Measurements from ENCODE around the gene SUPT3H. TPM values are rescaled to one million over a fixed set of nuclear protein-coding genes. Genes with fewer than 3 reads are reported as not detected.

SUPT3H gene
- total RNA-seq, 4 donors from 2014 or later: 6.0 to 9.0 (median 6.2) TPM

DNA sequence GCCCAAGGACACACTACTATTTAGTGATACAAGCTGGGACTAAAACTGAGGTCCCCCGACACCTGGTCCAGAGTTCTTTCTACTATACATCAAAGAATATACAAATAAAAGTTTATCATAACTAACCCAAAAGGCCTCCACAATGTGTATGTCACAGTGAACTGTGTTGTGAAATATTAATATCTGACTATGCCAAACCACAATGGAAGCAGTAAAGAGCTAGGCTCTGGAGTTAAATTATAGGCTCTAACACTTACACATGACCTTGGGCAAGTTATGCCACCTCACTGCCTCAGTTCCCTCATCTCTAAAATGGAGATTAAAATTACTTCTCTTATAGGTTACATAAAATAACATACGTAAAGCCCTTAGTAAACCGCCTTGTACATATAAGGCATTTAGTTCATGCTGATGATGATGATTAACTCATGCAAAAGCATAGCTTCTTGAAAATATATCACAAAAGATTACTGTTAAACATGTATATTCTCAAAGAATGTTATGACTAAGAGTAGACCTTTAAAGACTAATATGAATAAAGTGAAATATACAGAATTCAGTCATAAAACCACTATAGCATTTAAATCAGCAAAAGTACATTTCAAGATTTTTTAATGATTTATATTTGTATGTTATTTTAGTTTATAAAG, 5.7 kb downstream of the SUPT3H start:
- TF ChIP-seq, protein P1, sequence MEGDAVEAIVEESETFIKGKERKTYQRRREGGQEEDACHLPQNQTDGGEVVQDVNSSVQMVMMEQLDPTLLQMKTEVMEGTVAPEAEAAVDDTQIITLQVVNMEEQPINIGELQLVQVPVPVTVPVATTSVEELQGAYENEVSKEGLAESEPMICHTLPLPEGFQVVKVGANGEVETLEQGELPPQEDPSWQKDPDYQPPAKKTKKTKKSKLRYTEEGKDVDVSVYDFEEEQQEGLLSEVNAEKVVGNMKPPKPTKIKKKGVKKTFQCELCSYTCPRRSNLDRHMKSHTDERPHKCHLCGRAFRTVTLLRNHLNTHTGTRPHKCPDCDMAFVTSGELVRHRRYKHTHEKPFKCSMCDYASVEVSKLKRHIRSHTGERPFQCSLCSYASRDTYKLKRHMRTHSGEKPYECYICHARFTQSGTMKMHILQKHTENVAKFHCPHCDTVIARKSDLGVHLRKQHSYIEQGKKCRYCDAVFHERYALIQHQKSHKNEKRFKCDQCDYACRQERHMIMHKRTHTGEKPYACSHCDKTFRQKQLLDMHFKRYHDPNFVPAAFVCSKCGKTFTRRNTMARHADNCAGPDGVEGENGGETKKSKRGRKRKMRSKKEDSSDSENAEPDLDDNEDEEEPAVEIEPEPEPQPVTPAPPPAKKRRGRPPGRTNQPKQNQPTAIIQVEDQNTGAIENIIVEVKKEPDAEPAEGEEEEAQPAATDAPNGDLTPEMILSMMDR (IDR thresholded peaks at IDR 0.05; ENCODE audit: low read depth): no peak

DNA sequence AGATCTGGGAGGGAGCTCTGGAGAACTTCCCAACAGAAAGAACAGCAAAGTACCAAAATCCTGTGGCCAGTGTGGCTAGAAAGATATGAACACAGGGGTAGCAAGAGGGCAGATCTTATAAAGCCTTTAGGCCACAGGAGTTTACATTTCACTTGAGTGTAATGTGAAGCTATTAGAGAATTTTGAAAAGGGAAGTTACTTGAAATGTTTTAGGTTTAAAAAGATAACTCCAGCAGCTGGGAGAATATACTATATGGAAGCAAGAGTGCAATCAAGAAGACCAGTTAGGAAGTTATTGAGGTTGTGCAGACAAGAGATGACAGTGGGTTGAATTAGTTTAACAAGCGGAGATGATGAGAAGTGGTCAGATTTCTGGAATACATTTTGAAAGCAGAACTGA, 7.9 kb downstream of the SUPT3H start:
- TF ChIP-seq, protein P1 (IDR thresholded peaks at IDR 0.05; ENCODE audit: low read depth): no peak

DNA sequence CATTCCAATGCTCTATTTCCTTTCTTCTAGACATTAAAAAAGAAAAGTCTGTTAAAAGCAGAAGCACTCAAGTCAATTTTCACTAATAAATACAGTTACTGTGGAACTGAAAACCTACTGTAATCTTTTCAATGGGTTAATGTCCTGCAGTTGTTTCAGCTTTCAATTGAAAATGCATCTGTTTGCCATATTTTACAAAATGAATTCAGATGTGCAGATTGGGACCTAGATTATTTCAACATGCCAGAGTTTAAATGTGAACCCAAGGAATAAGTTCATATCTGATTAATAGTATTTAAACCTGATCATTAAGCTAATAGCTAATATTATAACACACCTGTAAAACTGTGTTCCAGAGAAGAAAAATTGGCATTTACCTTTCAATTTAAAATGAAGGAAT, 9.7 kb downstream of the SUPT3H start:
- TF ChIP-seq, protein P1 (IDR thresholded peaks at IDR 0.05; ENCODE audit: low read depth): no peak

DNA sequence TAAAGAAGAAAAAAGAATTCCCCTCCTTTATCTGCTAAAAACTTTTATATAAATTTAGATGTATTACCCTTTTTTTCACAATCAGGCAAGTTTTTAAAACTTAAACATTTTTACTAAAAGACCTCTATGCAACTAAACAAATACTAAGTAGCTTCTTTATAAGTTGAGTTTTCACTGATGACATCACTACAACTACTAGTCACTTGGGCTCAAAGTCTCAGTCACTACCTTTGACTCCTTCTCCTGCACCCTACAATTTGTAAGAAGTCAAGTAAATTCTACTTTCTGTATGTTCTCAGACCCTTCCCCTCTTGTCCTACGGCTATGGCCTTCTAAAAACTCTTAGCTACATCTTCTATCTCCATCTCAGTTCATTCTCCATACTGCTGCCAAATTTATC, 11.2 kb downstream of the SUPT3H start:
- TF ChIP-seq, protein P1 (IDR thresholded peaks at IDR 0.05; ENCODE audit: low read depth): no peak

- TF ChIP-seq, protein P1 (IDR thresholded peaks at IDR 0.05; ENCODE audit: low read depth): no peak
These were observed 12.7 kb downstream of the SUPT3H start for GRCh38 chr6:45365036-45365435.

DNA sequence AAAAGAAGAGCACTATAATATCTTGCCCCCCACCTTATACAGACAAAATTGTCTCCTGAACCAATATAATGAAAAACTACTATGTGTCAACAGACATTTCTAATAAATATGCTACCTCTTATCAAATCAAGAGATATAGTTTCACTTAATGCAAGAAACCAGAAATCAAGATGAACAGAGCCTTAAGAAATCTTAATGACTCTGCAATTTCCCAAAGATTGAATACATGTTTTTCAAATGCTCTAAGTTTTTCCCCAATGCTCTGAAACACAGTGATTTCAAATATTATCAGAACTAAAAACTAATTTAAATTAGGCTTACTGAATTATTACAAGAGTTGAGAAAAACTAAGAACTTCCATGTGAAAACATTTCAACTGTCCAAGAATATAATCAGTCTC, 13.3 kb downstream of the SUPT3H start:
- TF ChIP-seq, protein P1 (IDR thresholded peaks at IDR 0.05; ENCODE audit: low read depth): no peak

DNA sequence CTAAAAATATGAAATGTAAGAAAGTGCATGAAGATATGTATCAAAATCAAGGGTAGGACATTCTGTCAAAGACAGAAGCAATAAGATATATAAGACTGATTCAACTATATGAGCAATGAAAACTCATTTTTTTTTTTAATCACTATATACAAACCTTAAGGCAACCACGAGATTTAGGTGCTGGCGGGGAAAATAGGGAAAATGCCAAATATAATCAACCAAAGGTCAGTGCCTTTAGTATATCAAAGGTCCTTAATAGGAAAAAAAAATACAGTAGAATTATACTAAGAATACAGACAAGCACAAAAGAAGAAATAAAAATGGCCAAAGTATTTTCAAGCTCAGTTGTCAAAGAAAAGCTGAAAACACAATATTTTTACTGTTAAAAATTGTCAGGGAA, 24.1 kb downstream of the SUPT3H start:
- TF ChIP-seq, protein P1 (IDR thresholded peaks at IDR 0.05; ENCODE audit: low read depth): no peak
